ENCODE data around the gene ZNF83.

ZNF83 gene

GRCh38 chr19:52566588-52566987, 71.6 kb downstream of the ZNF83 start:
- no peak for DNase-seq

GRCh38 chr19:52566121-52566520, 72.0 kb downstream of the ZNF83 start:
- DNase-seq: no peak

Measured in NCI-H187 (cell line).